ENCODE results near the gene PCSK6.
A peak's percentile ranks its signal among the peaks of the same experiment; 100 is the strongest.

DNA sequence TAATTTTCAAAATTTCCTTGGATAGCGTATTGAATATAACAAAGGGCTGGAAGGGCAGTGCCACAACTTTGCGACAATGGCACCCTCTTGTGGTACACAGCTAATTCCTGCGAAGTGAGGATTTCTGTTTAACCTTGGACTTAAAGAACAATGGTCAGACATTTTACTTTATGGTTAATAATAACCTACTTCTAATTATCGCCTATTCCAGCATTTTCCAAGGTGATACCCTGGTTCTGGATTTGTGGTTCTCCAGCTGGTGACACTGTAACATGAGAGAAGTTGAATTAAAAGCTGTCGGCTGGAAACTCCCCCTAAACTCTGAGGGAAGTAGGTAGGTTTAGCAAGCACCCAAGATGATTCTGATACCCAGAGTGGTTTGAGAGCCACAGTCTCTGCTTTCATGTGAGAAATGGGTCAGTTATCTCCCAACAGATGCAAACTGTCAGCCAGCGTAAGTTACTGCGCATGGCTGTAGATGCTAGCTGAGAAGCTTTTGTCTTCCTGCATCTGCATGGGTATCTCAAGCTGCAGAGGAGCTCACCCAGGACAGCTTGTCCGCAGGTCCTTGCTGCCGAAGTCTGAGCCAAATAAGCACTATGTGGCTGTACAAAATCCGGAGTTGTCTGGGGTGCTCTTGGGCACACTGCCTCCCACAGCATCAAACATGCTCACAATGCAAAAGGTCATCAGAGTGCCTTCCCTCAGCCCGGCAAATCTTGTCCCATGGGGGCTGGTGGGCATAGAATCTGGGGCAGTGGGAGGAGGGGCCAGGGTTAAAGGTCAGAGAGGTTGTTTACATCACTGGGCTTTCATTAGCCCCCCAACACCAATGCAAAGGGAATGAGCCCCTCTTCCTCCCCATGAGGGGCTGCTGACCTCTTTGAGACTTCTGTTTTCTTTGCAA lies 231.0 kb downstream of the PCSK6 start:
- TF ChIP-seq, protein P1, sequence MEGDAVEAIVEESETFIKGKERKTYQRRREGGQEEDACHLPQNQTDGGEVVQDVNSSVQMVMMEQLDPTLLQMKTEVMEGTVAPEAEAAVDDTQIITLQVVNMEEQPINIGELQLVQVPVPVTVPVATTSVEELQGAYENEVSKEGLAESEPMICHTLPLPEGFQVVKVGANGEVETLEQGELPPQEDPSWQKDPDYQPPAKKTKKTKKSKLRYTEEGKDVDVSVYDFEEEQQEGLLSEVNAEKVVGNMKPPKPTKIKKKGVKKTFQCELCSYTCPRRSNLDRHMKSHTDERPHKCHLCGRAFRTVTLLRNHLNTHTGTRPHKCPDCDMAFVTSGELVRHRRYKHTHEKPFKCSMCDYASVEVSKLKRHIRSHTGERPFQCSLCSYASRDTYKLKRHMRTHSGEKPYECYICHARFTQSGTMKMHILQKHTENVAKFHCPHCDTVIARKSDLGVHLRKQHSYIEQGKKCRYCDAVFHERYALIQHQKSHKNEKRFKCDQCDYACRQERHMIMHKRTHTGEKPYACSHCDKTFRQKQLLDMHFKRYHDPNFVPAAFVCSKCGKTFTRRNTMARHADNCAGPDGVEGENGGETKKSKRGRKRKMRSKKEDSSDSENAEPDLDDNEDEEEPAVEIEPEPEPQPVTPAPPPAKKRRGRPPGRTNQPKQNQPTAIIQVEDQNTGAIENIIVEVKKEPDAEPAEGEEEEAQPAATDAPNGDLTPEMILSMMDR (IDR thresholded peaks at IDR 0.05), result peak; percentile 68 to 94 (median 84)
- no peak for TF ChIP-seq POLR2A (IDR thresholded peaks at IDR 0.05)
